H1 (cell line): ENCODE results near the gene RTCB.

Experiments used
- CBX5 ChIP-seq: fragments of 300-800, 300-1000 bp; sonication (generic); IDR thresholded peaks from 2 replicates; pipeline ENCODE4 v1.7.1; 2016; ENCODE audit warnings: antibody characterized with exemption, low read length, low read depth
- CEBPB ChIP-seq: IDR thresholded peaks from 2 replicates; pipeline ENCODE4 v1.6.1; 2012; ENCODE audit warnings: low read depth, low read length
- KDM1A ChIP-seq: fragments of 200-600, 300-600 bp; sonication (generic); IDR thresholded peaks from 2 replicates; pipeline ENCODE4 v1.7.1; 2016; ENCODE audit warnings: mild to moderate bottlenecking, low read length, borderline replicate concordance
- POLR2A ChIP-seq, 2 experiments: IDR thresholded peaks; 1 replicate in 1 of 2; 2 replicates in 1 of 2; pipeline ENCODE4 v1.6.1; 2011; ENCODE audit warnings: low read depth in 2 of 2, low read length in 2 of 2, mild to moderate bottlenecking in 2 of 2; ENCODE audit errors: control extremely low read depth in 1 of 2
- POLR2AphosphoS5 ChIP-seq: IDR thresholded peaks from 2 replicates; pipeline ENCODE4 v1.6.1; 2011; ENCODE audit warnings: low read depth, low read length
- TF ChIP-seq, protein P1 (sequence below), 3 experiments: IDR thresholded peaks; 1 replicate in 2 of 3; 2 replicates in 1 of 3; pipeline versions ENCODE4 v1.5.1 to v1.6.1; 2011; ENCODE audit warnings: low read length in 3 of 3, mild to moderate bottlenecking in 3 of 3, inconsistent platforms in 2 of 3, low read depth in 1 of 3, moderate library complexity in 1 of 3; ENCODE audit not compliant: insufficient read depth in 1 of 3; ENCODE audit errors: control extremely low read depth in 1 of 3

DNA sequence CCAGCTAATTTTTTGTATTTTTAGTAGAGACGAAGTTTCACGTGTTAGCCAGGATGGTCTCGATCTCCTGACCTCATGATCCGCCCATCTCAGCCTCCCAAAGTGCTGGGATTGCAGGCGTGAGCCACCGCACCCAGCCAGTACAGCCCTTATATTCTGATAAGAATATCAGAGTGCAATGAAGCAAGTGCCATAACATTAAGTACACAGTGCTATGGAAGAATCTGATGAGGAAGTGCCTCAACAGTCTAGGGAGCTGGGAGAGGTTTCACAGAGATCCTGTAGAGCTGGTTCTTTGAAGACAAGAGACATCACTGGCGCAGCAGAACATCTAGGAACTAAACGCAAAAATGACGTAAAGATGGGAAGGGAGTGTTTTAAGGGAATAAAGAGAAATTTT, 2.1 kb downstream of the RTCB start:
- TF ChIP-seq POLR2AphosphoS5, result no peak
- no peak for TF ChIP-seq POLR2A (IDR thresholded peaks at IDR 0.05; ENCODE audit: control extremely low read depth in 1 of 2, low read depth in 2 of 2, low read length in 2 of 2)
- no peak for TF ChIP-seq KDM1A
- TF ChIP-seq, protein P1, sequence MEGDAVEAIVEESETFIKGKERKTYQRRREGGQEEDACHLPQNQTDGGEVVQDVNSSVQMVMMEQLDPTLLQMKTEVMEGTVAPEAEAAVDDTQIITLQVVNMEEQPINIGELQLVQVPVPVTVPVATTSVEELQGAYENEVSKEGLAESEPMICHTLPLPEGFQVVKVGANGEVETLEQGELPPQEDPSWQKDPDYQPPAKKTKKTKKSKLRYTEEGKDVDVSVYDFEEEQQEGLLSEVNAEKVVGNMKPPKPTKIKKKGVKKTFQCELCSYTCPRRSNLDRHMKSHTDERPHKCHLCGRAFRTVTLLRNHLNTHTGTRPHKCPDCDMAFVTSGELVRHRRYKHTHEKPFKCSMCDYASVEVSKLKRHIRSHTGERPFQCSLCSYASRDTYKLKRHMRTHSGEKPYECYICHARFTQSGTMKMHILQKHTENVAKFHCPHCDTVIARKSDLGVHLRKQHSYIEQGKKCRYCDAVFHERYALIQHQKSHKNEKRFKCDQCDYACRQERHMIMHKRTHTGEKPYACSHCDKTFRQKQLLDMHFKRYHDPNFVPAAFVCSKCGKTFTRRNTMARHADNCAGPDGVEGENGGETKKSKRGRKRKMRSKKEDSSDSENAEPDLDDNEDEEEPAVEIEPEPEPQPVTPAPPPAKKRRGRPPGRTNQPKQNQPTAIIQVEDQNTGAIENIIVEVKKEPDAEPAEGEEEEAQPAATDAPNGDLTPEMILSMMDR (IDR thresholded peaks at IDR 0.05; ENCODE audit: control extremely low read depth in 1 of 3, insufficient read depth in 1 of 3, low read depth in 1 of 3, low read length in 3 of 3), result no peak
- TF ChIP-seq CBX5, result no peak
- TF ChIP-seq CEBPB, result no peak
